Ovary (tissue), 3 donors: ENCODE data around the gene CD48.

Experiments
- POLR2A ChIP-seq: fragments of 450-650 bp; IDR thresholded peaks from one replicate; pipeline ENCODE4 v1.6.1; 2017; ENCODE audit warnings: antibody characterized with exemption, mild to moderate bottlenecking, moderate library complexity
- TF ChIP-seq, protein P1 (sequence below), 3 donors: fragments of 450-650 bp in 2 of 3; fragments of 200-600 bp in 1 of 3; IDR thresholded peaks; one replicate each; pipeline versions ENCODE4 v1.5.1 to v1.8.0; 2016 to 2022; ENCODE audit warnings: antibody characterized with exemption in 3 of 3, mild to moderate bottlenecking in 1 of 3
- donor health status: DM: no; HTN: no; CAD: no.

DNA sequence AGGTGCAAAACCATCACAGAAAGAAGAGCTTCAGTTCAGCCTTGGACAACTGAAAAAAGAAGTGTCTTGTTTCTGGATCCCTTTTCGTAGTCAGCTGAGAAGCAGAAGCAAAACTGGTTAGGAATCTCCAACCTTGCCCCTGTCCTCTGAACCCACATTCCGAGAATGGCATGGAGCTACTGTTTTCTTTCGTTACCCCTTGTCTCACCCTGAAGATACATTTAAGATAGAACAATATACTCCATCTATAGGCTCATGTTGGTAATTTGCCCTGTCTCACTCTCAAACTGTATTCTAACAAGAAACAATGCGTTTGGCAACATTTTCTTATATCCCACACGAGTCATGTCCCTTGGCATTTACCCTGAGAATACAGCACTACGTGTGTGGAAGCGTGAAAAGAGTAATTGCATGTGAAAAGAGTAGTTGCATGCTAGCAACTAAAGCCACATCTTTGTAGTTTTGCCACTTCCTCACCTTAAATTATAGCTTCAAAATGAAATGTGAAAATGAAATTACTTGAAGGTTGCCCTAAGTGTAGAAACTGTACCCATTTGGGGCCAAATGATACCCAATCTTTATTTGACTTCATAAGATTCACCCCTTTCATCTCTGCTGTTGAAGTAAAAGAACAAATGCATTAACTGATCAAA is 32.7 kb upstream of the CD48 start:
- TF ChIP-seq, protein P1, sequence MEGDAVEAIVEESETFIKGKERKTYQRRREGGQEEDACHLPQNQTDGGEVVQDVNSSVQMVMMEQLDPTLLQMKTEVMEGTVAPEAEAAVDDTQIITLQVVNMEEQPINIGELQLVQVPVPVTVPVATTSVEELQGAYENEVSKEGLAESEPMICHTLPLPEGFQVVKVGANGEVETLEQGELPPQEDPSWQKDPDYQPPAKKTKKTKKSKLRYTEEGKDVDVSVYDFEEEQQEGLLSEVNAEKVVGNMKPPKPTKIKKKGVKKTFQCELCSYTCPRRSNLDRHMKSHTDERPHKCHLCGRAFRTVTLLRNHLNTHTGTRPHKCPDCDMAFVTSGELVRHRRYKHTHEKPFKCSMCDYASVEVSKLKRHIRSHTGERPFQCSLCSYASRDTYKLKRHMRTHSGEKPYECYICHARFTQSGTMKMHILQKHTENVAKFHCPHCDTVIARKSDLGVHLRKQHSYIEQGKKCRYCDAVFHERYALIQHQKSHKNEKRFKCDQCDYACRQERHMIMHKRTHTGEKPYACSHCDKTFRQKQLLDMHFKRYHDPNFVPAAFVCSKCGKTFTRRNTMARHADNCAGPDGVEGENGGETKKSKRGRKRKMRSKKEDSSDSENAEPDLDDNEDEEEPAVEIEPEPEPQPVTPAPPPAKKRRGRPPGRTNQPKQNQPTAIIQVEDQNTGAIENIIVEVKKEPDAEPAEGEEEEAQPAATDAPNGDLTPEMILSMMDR (IDR thresholded peaks at IDR 0.05), result no peak
- no peak for TF ChIP-seq POLR2A
